ENCODE data around the gene MT1F. TPM values are rescaled to one million over a fixed set of nuclear protein-coding genes. Genes with fewer than 3 reads are reported as not detected.

Gene MT1F
- total RNA-seq, 1 experiment from 2014 or later: 2.6 TPM

- CTCF ChIA-PET: no interaction called here
- Mint-ChIP-seq H3K27ac (ENCODE audit: unreplicated experiment) (no peak overlapping the region), H3K27me3 (ENCODE audit: unreplicated experiment) (no peaks in the 10 kb centered on the region), H3K4me3 (ENCODE audit: low read depth, unreplicated experiment) (no peak overlapping the region), H3K36me3 (ENCODE audit: insufficient read depth, unreplicated experiment) (no peaks in the 10 kb centered on the region), H3K4me1 (ENCODE audit: low read depth, unreplicated experiment) (peaks cover 21% of the 10 kb centered on the region), H3K9me3 (ENCODE audit: low read depth, unreplicated experiment) (peaks cover 2% of the 10 kb centered on the region)
- intact Hi-C loops (cut with micrococcal nuclease; ENCODE audit: unreplicated experiment): no loop called here
- DNase-seq: no peak
- no TSS peak for BruUV-seq (replicated peaks)
- TF ChIP-seq CTCF (IDR thresholded peaks at IDR 0.05; ENCODE audit: unreplicated experiment): no peak
Measured at GRCh38 chr16:56695246-56695645, 37.5 kb downstream of the MT1F start.

DNA sequence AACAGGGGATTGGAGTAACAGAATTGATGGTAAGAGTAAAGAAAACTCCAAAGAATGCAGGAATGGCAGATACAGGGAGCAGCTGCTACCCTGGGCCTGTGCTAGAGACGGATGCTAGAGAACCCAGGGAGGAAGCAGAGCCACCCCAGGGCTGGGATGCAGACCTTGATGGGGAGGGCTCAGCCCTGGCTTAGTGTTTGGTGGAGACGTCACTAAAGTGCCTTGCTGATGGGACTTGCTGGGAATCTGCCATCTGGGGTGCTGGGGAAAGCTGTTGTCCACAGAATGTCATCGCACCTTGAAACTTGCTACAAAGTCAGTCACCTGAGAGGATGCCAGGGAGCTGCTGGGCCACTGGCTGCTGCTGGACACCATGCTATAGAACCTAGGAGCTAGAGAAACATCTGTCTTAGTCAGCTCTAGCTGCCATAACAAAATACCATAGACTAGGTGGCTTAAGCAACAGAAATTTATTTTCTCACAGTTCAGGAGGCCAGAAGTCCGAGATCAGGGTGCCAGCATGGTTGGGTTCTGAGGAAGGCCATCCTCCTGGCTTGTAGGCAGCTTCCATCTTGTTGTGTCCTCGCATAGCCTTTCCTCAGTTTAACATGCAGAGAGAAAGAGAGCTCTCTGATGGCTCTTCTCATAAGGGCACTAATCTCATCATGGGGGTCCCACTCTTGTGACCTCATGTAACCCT lies 39.8 kb downstream of the MT1F start:
- no peaks in the 10 kb centered on the region for H3K36me3 Mint-ChIP-seq (ENCODE audit: insufficient read depth, unreplicated experiment)
- H3K27ac Mint-ChIP-seq (ENCODE audit: unreplicated experiment): no peak overlapping the region
- peaks cover 2% of the 10 kb centered on the region for H3K9me3 Mint-ChIP-seq (ENCODE audit: low read depth, unreplicated experiment)
- peaks cover 7% of the 10 kb centered on the region for H3K4me1 Mint-ChIP-seq (ENCODE audit: low read depth, unreplicated experiment)
- CTCF ChIA-PET: interaction anchor here (0.6 kb wide), 1 partner anchor 203 kb away, joined by 4 read pairs; no protein-coding TSS in a partner anchor
- intact Hi-C loops (cut with micrococcal nuclease; ENCODE audit: unreplicated experiment): no loop called here
- no peaks in the 10 kb centered on the region for H3K27me3 Mint-ChIP-seq (ENCODE audit: unreplicated experiment)
- H3K4me3 Mint-ChIP-seq (ENCODE audit: low read depth, unreplicated experiment): no peak overlapping the region
- TF ChIP-seq CTCF (IDR thresholded peaks at IDR 0.05; ENCODE audit: unreplicated experiment): no peak
- BruUV-seq (replicated peaks): no TSS peak
- no peak for DNase-seq

- H3K4me1 Mint-ChIP-seq (ENCODE audit: low read depth, unreplicated experiment): no peaks in the 10 kb centered on the region
- BruUV-seq (replicated peaks): no TSS peak
- intact Hi-C loops (cut with micrococcal nuclease; ENCODE audit: unreplicated experiment): no loop called here
- CTCF ChIA-PET: interaction anchor here (0.7 to 3.0 kb wide), 5 partner anchors 27 to 124 kb away, joined by 3 to 71 read pairs (median 13); no protein-coding TSS in a partner anchor
- DNase-seq: no peak
- H3K36me3 Mint-ChIP-seq (ENCODE audit: insufficient read depth, unreplicated experiment): no peaks in the 10 kb centered on the region
- no peaks in the 10 kb centered on the region for H3K27me3 Mint-ChIP-seq (ENCODE audit: unreplicated experiment)
- H3K9me3 Mint-ChIP-seq (ENCODE audit: low read depth, unreplicated experiment): peaks cover 2% of the 10 kb centered on the region
- no peak overlapping the region for H3K4me3 Mint-ChIP-seq (ENCODE audit: low read depth, unreplicated experiment)
- H3K27ac Mint-ChIP-seq (ENCODE audit: unreplicated experiment): no peak overlapping the region
- no peak for TF ChIP-seq CTCF (IDR thresholded peaks at IDR 0.05; ENCODE audit: unreplicated experiment)
Measured at GRCh38 chr16:56700195-56700594, 42.4 kb downstream of the MT1F start.

GRCh38 chr16:56700631-56701030 lies 42.9 kb downstream of the MT1F start:
- no peak overlapping the region for H3K27ac Mint-ChIP-seq (ENCODE audit: unreplicated experiment)
- no peak overlapping the region for H3K4me3 Mint-ChIP-seq (ENCODE audit: low read depth, unreplicated experiment)
- peaks cover 2% of the 10 kb centered on the region for H3K9me3 Mint-ChIP-seq (ENCODE audit: low read depth, unreplicated experiment)
- no peak for DNase-seq
- H3K36me3 Mint-ChIP-seq (ENCODE audit: insufficient read depth, unreplicated experiment): no peaks in the 10 kb centered on the region
- no peaks in the 10 kb centered on the region for H3K4me1 Mint-ChIP-seq (ENCODE audit: low read depth, unreplicated experiment)
- TF ChIP-seq CTCF (IDR thresholded peaks at IDR 0.05; ENCODE audit: unreplicated experiment): no peak
- CTCF ChIA-PET: interaction anchor here (0.7 to 3.0 kb wide), 6 partner anchors 28 to 124 kb away, joined by 3 to 71 read pairs (median 16); no protein-coding TSS in a partner anchor
- H3K27me3 Mint-ChIP-seq (ENCODE audit: unreplicated experiment): no peaks in the 10 kb centered on the region
- BruUV-seq (replicated peaks): no TSS peak
- intact Hi-C loops (cut with micrococcal nuclease; ENCODE audit: unreplicated experiment): no loop called here
